GM12878 (cell line): ENCODE results near the gene PAM. TPM values are rescaled to one million over a fixed set of nuclear protein-coding genes. Genes with fewer than 3 reads are reported as not detected.

Experiments
- ATAC-seq: fragments of 200-7000 bp; cut with Tn5 transposase; 3 replicates; pipeline ENCODE4 v1.9.1; 2020; ENCODE audit warnings: mild to moderate bottlenecking, moderate library complexity
- BruUV-seq: library from RNA; stranded (reverse); fragments of 400-500 nt; replicated peaks from 2 replicates; lab custom pipeline; 2021; lab: Mats Ljungman, UMichigan
- CTCF ChIA-PET: fragments of 300-600 bp; sonication (Branson Sonifier 250); formaldehyde crosslinking; extraction: SDS; loops from one replicate; lab custom pipeline; 2021; ENCODE audit warnings: inconsistent platforms; lab: Yijun Ruan, JAX
- POLR2A ChIA-PET: fragments of 350-600 bp; formaldehyde crosslinking; extraction: SDS; loops from one replicate; lab custom pipeline; 2021; ENCODE audit warnings: inconsistent platforms; lab: Charles Lee
- RAD21 ChIA-PET: fragments of 300-600 bp; sonication (Branson Sonifier 250); formaldehyde crosslinking; loops from one replicate; lab custom pipeline; 2023; ENCODE audit warnings: antibody characterized with exemption; ENCODE audit not compliant: unreplicated experiment; lab: Charles Lee
- SMC1A ChIA-PET: fragments of 300-600 bp; sonication (Branson Sonifier 250); formaldehyde crosslinking; loops from one replicate; lab custom pipeline; 2023; ENCODE audit not compliant: unreplicated experiment, uncharacterized antibody; lab: Charles Lee
- DNase-seq: peaks from one replicate; pipeline ENCODE4 v3.0.0-alpha.2; 2011; ENCODE audit warnings: low read depth, low spot score
- FAIRE-seq: peaks from 3 replicates; lab custom pipeline; 2011; peaks lifted over from hg19 to GRCh38; lab: Jason Lieb, UNC
- H2AFZ ChIP-seq: 2 replicates; pipeline ENCODE4 v1.6.0; 2011; ENCODE audit warnings: low read depth, low read length, control low read depth; ENCODE audit not compliant: control insufficient read depth
- H3K27ac ChIP-seq: 2 replicates; pipeline ENCODE4 v1.5.1; 2011; ENCODE audit warnings: control low read depth; ENCODE audit not compliant: control insufficient read depth, insufficient read depth
- H3K27me3 ChIP-seq, 2 experiments: replicated peaks in 1 of 2; 2 replicates each; pipeline versions ENCODE4 v1.6.0 to v1.6.1; 2011; ENCODE audit warnings: low read length in 1 of 2; ENCODE audit not compliant: control insufficient read depth in 2 of 2, insufficient read depth in 2 of 2
- H3K36me3 ChIP-seq, 2 experiments: 2 replicates each; pipeline ENCODE4 v1.5.1; 2011; ENCODE audit warnings: low read length in 1 of 2; ENCODE audit not compliant: control insufficient read depth in 2 of 2, insufficient read depth in 2 of 2
- H3K4me1 ChIP-seq: 2 replicates; pipeline ENCODE4 v1.6.1; 2011; ENCODE audit warnings: mild to moderate bottlenecking, low read length, moderate library complexity, mixed read lengths; ENCODE audit not compliant: control insufficient read depth, insufficient read depth
- H3K4me2 ChIP-seq: 2 replicates; pipeline ENCODE4 v1.6.0; 2011; ENCODE audit warnings: control low read depth; ENCODE audit not compliant: control insufficient read depth, insufficient read depth
- H3K4me3 ChIP-seq: fragments of 200-600 bp; sonication (generic); 2 replicates; pipeline ENCODE4 v1.5.1; 2016
- H3K79me2 ChIP-seq: 2 replicates; pipeline ENCODE4 v1.6.0; 2011; ENCODE audit warnings: low read length; ENCODE audit not compliant: control insufficient read depth, insufficient read depth
- H3K9ac ChIP-seq: 2 replicates; pipeline ENCODE4 v1.8.0; 2011; ENCODE audit warnings: low read length, control low read depth, mixed read lengths; ENCODE audit not compliant: control insufficient read depth, insufficient read depth
- H3K9me3 ChIP-seq: replicated peaks from 3 replicates; pipeline ENCODE4 v1.5.1; 2011; ENCODE audit warnings: mild to moderate bottlenecking, low read length; ENCODE audit not compliant: control insufficient read depth, insufficient read depth
- H4K20me1 ChIP-seq: 2 replicates; pipeline ENCODE4 v1.6.0; 2011; ENCODE audit not compliant: control insufficient read depth, insufficient read depth
- ATF2 ChIP-seq: IDR thresholded peaks from 2 replicates; pipeline ENCODE4 v1.6.1; 2012; ENCODE audit warnings: low read length, inconsistent platforms
- ATF3 ChIP-seq: IDR thresholded peaks from 2 replicates; pipeline ENCODE4 v1.6.1; 2011; ENCODE audit warnings: low read depth, mild to moderate bottlenecking, low read length, moderate library complexity, borderline replicate concordance; ENCODE audit errors: extremely low read depth
- BRCA1 ChIP-seq: IDR thresholded peaks from 2 replicates; pipeline ENCODE4 v1.6.1; 2011; ENCODE audit warnings: low read depth, low read length, improper control_type of control experiment
- CBX3 ChIP-seq: fragments of 200-600 bp; sonication (generic); IDR thresholded peaks from 2 replicates; pipeline ENCODE4 v1.6.1; 2016; ENCODE audit warnings: low read depth, borderline replicate concordance
- CBX5 ChIP-seq: sonication (generic); IDR thresholded peaks from 2 replicates; pipeline ENCODE4 v1.6.1; 2016; ENCODE audit warnings: low read depth, moderate library complexity, mild to moderate bottlenecking, inconsistent platforms
- ELK1 ChIP-seq: IDR thresholded peaks from 2 replicates; pipeline ENCODE4 v1.6.1; 2012; ENCODE audit warnings: low read depth, low read length, improper control_type of control experiment
- EZH2 ChIP-seq: IDR thresholded peaks from 2 replicates; pipeline ENCODE4 v1.6.1; 2012; ENCODE audit warnings: low read depth, mild to moderate bottlenecking, control low read depth, inconsistent platforms, low read length, borderline replicate concordance; ENCODE audit not compliant: control insufficient read depth
- FOXM1 ChIP-seq: IDR thresholded peaks from 2 replicates; pipeline ENCODE4 v1.6.1; 2012; ENCODE audit warnings: low read depth, mild to moderate bottlenecking, inconsistent platforms, low read length, moderate library complexity
- MAX ChIP-seq: IDR thresholded peaks from 2 replicates; pipeline ENCODE4 v1.6.1; 2012; ENCODE audit warnings: low read depth, low read length, improper control_type of control experiment
- PAX8 ChIP-seq: fragments of 450-650 bp; IDR thresholded peaks from 2 replicates; pipeline ENCODE4 v1.6.1; 2017; ENCODE audit warnings: mild to moderate bottlenecking, moderate library complexity
- POLR2AphosphoS2 ChIP-seq: IDR thresholded peaks from 2 replicates; pipeline ENCODE4 v1.6.1; 2011; ENCODE audit warnings: low read depth, mild to moderate bottlenecking, low read length, improper control_type of control experiment, moderate library complexity
- RBBP5 ChIP-seq: fragments of 200-600 bp; sonication (generic); conservative IDR thresholded peaks from 2 replicates; pipeline ENCODE4 v1.6.1; 2016
- SIN3A ChIP-seq: IDR thresholded peaks from 2 replicates; pipeline ENCODE4 v1.6.1; 2012; ENCODE audit warnings: low read depth, low read length, improper control_type of control experiment
- SMARCA5 ChIP-seq: fragments of 450-650 bp; IDR thresholded peaks from 2 replicates; pipeline ENCODE4 v1.6.1; 2017; ENCODE audit warnings: mild to moderate bottlenecking
- SUPT20H ChIP-seq: IDR thresholded peaks from 2 replicates; pipeline ENCODE4 v1.6.1; 2011; ENCODE audit warnings: low read depth, mild to moderate bottlenecking, low read length, moderate library complexity, borderline replicate concordance; ENCODE audit not compliant: control insufficient read depth
- ZBTB40 ChIP-seq: fragments of 450-650 bp; IDR thresholded peaks from 2 replicates; pipeline ENCODE4 v1.6.1; 2016; ENCODE audit warnings: mild to moderate bottlenecking, moderate library complexity, borderline replicate concordance
- ZSCAN29 ChIP-seq: fragments of 450-650 bp; IDR thresholded peaks from 2 replicates; pipeline ENCODE4 v1.6.1; 2017; ENCODE audit warnings: mild to moderate bottlenecking, moderate library complexity
- in situ Hi-C: fragments of 300-500 bp; cut with MboI; formaldehyde crosslinking; loops from 9 replicates; pipeline ENCODE4 v1.14.3; 2018; ENCODE audit warnings: mixed read lengths
- intact Hi-C: fragments of 100-400 bp; cut with micrococcal nuclease; formaldehyde crosslinking; loops from one replicate; pipeline ENCODE4 v1.14.2; 2022; ENCODE audit not compliant: unreplicated experiment
- polyA plus RNA-seq, 11 experiments: library from polyadenylated mRNA; depleted of rRNA in 4 of 11; unstranded in 6 of 11; stranded (reverse) in 5 of 11; fragments of >200 nt; fragmentation: Nextera tagmentation in 4 of 11; fragmentation: Illumina TruSeq in 1 of 11; extraction: Ambion mirVana in 4 of 11; extraction: Trizol in 1 of 11; gene quantifications; 1 replicate in 1 of 11; 2 replicates in 10 of 11; pipeline versions ENCODE4 v1.2.1 to v1.2.3, GENCODE V29; 2011 to 2016; ENCODE audit warnings: inconsistent platforms in 2 of 11, missing spikeins in 2 of 11, low read depth in 1 of 11
- total RNA-seq, 4 experiments: library from RNA; depleted of rRNA in 3 of 4; stranded (reverse); fragments of >200 nt in 3 of 4; fragmentation: Illumina TruSeq in 1 of 4; extraction: Trizol in 1 of 4; gene quantifications; 2 replicates each; pipeline versions ENCODE4 v1.2.1 to v1.2.3, GENCODE V29; 2013 to 2021

Gene PAM
- total and polyA plus RNA-seq, 10 of the 15 experiments (the other 5 are each of a cell fraction or from before 2014, with no cell fraction given) = 5.5 to 72.5 (median 15.4) TPM

GRCh38 chr5:102841021-102841420 lies 85.9 kb downstream of the PAM start:
- Histone ChIP-seq H3K36me3 (no peaks in the 10 kb centered on the region), H3K27ac (no peak overlapping the region), H4K20me1 (no peaks in the 10 kb centered on the region), H3K4me1 (no peaks in the 10 kb centered on the region), H3K4me2 (no peak overlapping the region), H3K4me3 (no peak overlapping the region), H3K9ac (no peak overlapping the region), H3K79me2 (no peaks in the 10 kb centered on the region), H2AFZ (no peak overlapping the region), H3K9me3 (no peaks in the 10 kb centered on the region; the same call in 2 of the 3 replicates), H3K27me3 (no peaks in the 10 kb centered on the region)
- ChIA-PET POLR2A (no interaction called here), RAD21 (no interaction called here), CTCF (interaction anchor here (2.0 kb wide), 1 partner anchor 13 kb away, joined by 7 read pairs; no protein-coding TSS in a partner anchor), SMC1A (interaction anchor here (0.8 to 1.3 kb wide), 4 partner anchors 9 to 24 kb away, joined by 3 to 4 read pairs (median 3); no protein-coding TSS in a partner anchor)
- DNase-seq = no peak
- intact Hi-C loops (no loop called here), in situ Hi-C loops (no loop called here)
- FAIRE-seq = no peak
- no TSS peak for BruUV-seq
- ATAC-seq = no peak
- no peak for TF ChIP-seq ZSCAN29
- TF ChIP-seq ATF2 = no peak
- no peak for TF ChIP-seq RBBP5
- TF ChIP-seq ATF3 = no peak
- TF ChIP-seq BRCA1 = no peak
- TF ChIP-seq EZH2 = no peak
- no peak for TF ChIP-seq PAX8
- TF ChIP-seq FOXM1 = no peak
- TF ChIP-seq SUPT20H = no peak
- TF ChIP-seq ELK1 = no peak
- no peak for TF ChIP-seq MAX
- no peak for TF ChIP-seq ZBTB40
- TF ChIP-seq SMARCA5 = no peak
- TF ChIP-seq CBX3 = no peak
- no peak for TF ChIP-seq CBX5
- no peak for TF ChIP-seq SIN3A
- TF ChIP-seq POLR2AphosphoS2 = no peak
